ENCODE measurements around the gene NOP9. TPM values are rescaled to one million over a fixed set of nuclear protein-coding genes. Genes with fewer than 3 reads are reported as not detected.

The NOP9 gene
- total RNA-seq, 1 experiment from 2014 or later = 25.3 TPM

DNA sequence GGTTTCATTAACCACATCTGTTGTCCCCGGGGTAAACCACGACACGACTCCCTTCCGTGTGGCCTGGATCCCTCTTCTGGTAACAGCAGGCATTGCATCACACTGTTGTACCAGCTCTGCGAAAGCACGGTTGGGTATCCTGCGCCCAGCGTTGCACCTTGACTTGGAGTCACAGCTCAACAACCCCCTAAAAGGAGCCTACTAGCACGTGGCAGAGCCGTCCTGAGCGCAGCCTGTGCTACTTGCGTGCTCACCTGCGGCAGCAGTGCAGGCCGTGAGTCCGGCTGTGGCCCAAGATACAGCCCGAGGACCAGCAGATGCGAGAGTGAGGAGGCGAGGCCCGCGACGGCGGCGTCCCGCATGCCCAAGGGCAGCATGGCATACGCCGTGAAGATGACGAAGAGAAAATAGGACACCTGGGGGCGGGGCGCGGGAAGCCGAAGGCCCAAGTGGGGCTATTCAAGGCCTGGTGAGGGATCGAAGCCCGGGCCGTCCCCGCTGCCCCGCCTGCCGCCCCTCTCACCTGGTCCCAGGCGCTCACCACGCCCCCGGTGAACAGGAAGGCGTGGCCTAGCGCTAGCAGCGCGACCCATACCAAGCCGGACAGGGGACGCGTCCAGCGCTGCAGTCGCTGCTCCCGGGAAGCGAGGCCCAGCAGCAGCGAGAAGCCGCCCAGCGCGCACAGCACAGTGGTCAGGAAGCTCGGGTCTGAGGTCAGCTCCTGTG, 32.8 kb downstream of the NOP9 start:
- no peak overlapping the region for H3K4me3 ChIP-seq (ENCODE audit: low read depth in 2 of 2, low read length in 2 of 2)
- H3K27ac ChIP-seq (ENCODE audit: low read length) = no peak overlapping the region
- ATAC-seq = peak; percentile 83
- no peaks in the 10 kb centered on the region for H3K9me3 ChIP-seq (ENCODE audit: control insufficient read depth, insufficient read depth, low read depth, low read length)
- intact Hi-C loops (cut with micrococcal nuclease; ENCODE audit: unreplicated experiment) (loop anchor here (2.0 kb wide), 1 partner anchor 98 kb away; no protein-coding TSS in a partner anchor), in situ Hi-C loops (cut with HindIII; ENCODE audit: low pct_unique_long_range_greater_than_20kb, low sequenced_read_pairs) (loop anchor here (10.0 kb wide), 1 partner anchor 102 kb away; no protein-coding TSS in a partner anchor)
- ChIA-PET CTCF (interaction anchor here (0.6 to 1.8 kb wide), 9 partner anchors 11 to 105 kb away, joined by 3 to 28 read pairs (median 5); no protein-coding TSS in a partner anchor), POLR2A (no interaction called here)
- TF ChIP-seq POLR2AphosphoS5 (IDR thresholded peaks at IDR 0.05; ENCODE audit: low read depth, low read length) = no peak
- TF ChIP-seq, protein P1, sequence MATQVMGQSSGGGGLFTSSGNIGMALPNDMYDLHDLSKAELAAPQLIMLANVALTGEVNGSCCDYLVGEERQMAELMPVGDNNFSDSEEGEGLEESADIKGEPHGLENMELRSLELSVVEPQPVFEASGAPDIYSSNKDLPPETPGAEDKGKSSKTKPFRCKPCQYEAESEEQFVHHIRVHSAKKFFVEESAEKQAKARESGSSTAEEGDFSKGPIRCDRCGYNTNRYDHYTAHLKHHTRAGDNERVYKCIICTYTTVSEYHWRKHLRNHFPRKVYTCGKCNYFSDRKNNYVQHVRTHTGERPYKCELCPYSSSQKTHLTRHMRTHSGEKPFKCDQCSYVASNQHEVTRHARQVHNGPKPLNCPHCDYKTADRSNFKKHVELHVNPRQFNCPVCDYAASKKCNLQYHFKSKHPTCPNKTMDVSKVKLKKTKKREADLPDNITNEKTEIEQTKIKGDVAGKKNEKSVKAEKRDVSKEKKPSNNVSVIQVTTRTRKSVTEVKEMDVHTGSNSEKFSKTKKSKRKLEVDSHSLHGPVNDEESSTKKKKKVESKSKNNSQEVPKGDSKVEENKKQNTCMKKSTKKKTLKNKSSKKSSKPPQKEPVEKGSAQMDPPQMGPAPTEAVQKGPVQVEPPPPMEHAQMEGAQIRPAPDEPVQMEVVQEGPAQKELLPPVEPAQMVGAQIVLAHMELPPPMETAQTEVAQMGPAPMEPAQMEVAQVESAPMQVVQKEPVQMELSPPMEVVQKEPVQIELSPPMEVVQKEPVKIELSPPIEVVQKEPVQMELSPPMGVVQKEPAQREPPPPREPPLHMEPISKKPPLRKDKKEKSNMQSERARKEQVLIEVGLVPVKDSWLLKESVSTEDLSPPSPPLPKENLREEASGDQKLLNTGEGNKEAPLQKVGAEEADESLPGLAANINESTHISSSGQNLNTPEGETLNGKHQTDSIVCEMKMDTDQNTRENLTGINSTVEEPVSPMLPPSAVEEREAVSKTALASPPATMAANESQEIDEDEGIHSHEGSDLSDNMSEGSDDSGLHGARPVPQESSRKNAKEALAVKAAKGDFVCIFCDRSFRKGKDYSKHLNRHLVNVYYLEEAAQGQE (IDR thresholded peaks at IDR 0.05; ENCODE audit: insufficient read depth in 1 of 2, low read depth in 2 of 2, low read length in 1 of 2) = no peak
- no peak for TF ChIP-seq TCF7L2 (IDR thresholded peaks at IDR 0.05; ENCODE audit: low read depth, low read length)
- TF ChIP-seq, protein P2, sequence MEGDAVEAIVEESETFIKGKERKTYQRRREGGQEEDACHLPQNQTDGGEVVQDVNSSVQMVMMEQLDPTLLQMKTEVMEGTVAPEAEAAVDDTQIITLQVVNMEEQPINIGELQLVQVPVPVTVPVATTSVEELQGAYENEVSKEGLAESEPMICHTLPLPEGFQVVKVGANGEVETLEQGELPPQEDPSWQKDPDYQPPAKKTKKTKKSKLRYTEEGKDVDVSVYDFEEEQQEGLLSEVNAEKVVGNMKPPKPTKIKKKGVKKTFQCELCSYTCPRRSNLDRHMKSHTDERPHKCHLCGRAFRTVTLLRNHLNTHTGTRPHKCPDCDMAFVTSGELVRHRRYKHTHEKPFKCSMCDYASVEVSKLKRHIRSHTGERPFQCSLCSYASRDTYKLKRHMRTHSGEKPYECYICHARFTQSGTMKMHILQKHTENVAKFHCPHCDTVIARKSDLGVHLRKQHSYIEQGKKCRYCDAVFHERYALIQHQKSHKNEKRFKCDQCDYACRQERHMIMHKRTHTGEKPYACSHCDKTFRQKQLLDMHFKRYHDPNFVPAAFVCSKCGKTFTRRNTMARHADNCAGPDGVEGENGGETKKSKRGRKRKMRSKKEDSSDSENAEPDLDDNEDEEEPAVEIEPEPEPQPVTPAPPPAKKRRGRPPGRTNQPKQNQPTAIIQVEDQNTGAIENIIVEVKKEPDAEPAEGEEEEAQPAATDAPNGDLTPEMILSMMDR (IDR thresholded peaks at IDR 0.05) = peak; percentile 79
- peak; percentile 48 for DNase-seq (ENCODE audit: low read depth, low spot score)
- no TSS peak for BruUV-seq (replicated peaks)
- no peaks in the 10 kb centered on the region for H3K27me3 ChIP-seq (ENCODE audit: control insufficient read depth, insufficient read depth, low read length)
- H3K4me1 ChIP-seq (ENCODE audit: control insufficient read depth, insufficient read depth, low read length) = peaks cover 3% of the 10 kb centered on the region; the same call in 1 of the 2 replicates
- no peaks in the 10 kb centered on the region for H3K36me3 ChIP-seq (ENCODE audit: control insufficient read depth, insufficient read depth, low read length)

DNA sequence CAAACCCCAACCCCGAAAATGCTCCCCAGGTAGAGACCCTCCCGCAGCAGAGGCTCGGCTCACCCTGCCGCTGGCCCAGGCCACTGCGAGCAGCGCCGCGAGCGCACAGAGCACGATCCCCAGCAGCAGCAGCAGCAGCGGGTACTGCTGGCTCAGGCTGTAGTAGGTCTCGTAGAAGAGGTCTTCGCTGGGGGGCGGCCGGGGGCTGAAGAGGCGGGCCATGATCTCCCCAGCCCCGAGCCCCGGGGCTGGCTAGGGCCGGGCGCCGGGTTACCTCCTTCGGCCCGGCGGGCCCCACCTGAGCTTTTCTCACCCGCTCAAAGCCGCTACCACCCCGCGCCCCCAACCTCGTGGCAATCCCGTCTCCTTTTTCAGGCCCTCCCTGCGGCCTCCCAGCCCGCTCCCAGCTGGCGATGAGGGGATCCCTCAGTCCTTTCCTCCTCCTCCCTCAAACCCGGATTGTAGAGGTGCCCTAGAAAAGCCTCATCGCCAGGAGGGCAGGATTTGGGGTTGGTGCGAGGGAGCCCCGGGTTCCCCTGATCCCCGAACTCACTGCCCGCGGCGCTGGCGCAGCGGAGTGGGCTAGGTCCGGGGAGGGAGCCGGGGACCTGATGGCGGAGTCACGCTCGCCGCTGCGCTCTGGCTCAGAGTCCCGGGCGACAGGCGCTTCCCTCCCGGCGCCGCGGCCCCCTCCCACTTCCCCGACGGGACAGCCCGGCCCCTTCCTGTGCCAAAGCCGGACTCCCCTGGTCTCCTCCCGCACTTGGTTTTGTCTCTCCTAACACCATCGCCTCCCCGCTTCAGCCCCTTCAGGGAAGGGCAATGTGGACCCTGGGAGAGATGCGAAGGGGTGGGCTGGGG, 35.0 kb downstream of the NOP9 start, which contains the start of gene ADCY4:
TSS of gene ADCY4 (minus strand) at position 641 of the 861 bp plus-strand sequence. CDS start at position 222, 419 bp downstream.
- peaks cover 3% of the 10 kb centered on the region; the same call in 1 of the 2 replicates for H3K4me1 ChIP-seq (ENCODE audit: control insufficient read depth, insufficient read depth, low read length)
- intact Hi-C loops (cut with micrococcal nuclease; ENCODE audit: unreplicated experiment) (no loop called here), in situ Hi-C loops (cut with HindIII; ENCODE audit: low pct_unique_long_range_greater_than_20kb, low sequenced_read_pairs) (loop anchor here (10.0 kb wide), 1 partner anchor 100 kb away; no protein-coding TSS in a partner anchor)
- peak within 1 kb of the TSS; percentile 24 to 41 for H3K4me3 ChIP-seq (ENCODE audit: low read depth in 2 of 2, low read length in 2 of 2)
- H3K9me3 ChIP-seq (ENCODE audit: control insufficient read depth, insufficient read depth, low read depth, low read length) = no peaks in the 10 kb centered on the region
- H3K27ac ChIP-seq (ENCODE audit: low read length) = 0 out of 2 replicates have a peak within 1 kb of the TSS, but pooled peaks have one; percentile 23
- no peak for DNase-seq (ENCODE audit: low read depth, low spot score)
- no peaks in the 10 kb centered on the region for H3K36me3 ChIP-seq (ENCODE audit: control insufficient read depth, insufficient read depth, low read length)
- ChIA-PET POLR2A (no interaction called here), CTCF (no interaction called here)
- no peaks in the 10 kb centered on the region for H3K27me3 ChIP-seq (ENCODE audit: control insufficient read depth, insufficient read depth, low read length)
- no peak for ATAC-seq
- no TSS peak for BruUV-seq (replicated peaks)
- TF ChIP-seq, protein P2 (IDR thresholded peaks at IDR 0.05) = no peak
- TF ChIP-seq POLR2AphosphoS5 (IDR thresholded peaks at IDR 0.05; ENCODE audit: low read depth, low read length) (no peak), SIN3A (IDR thresholded peaks at IDR 0.05; ENCODE audit: borderline replicate concordance, insufficient read depth, low read depth, low read length) (no peak), TCF7L2 (IDR thresholded peaks at IDR 0.05; ENCODE audit: low read depth, low read length) (no peak)
- TF ChIP-seq, protein P1 (IDR thresholded peaks at IDR 0.05; ENCODE audit: insufficient read depth in 1 of 2, low read depth in 2 of 2, low read length in 1 of 2) = no peak
